Heart right ventricle (tissue), 16 donors: Measurements from ENCODE around the gene STX7. TPM values are rescaled to one million over a fixed set of nuclear protein-coding genes. Genes with fewer than 3 reads are reported as not detected.

Experiments used
- ATAC-seq, 8 donors: fragments of 200-7000 bp; cut with Tn5 transposase; one replicate each; pipeline ENCODE4 v1.9.1; 2020; ENCODE audit warnings: mild to moderate bottlenecking in 8 of 8, moderate library complexity in 8 of 8, moderate number of reproducible peaks in 1 of 8
- DNase-seq, 2 donors: peaks; one replicate each; pipeline ENCODE4 v3.0.0-alpha.2; 2020
- H3K27ac ChIP-seq, 10 donors: fragments of 200-600 bp; sonication (generic) in 2 of 10; one replicate each; pipeline versions ENCODE4 v1.5.0 to v1.8.0; 2020 to 2022; ENCODE audit warnings: mild to moderate bottlenecking in 3 of 10
- H3K27me3 ChIP-seq, 7 donors: fragments of 200-600 bp; one replicate each; pipeline ENCODE4 v1.8.0; 2021 to 2022; ENCODE audit warnings: mild to moderate bottlenecking in 2 of 7
- H3K36me3 ChIP-seq, 9 donors: fragments of 200-600 bp; sonication (generic) in 1 of 9; one replicate each; pipeline versions ENCODE4 v1.5.0 to v1.8.0; 2020 to 2022; ENCODE audit warnings: mild to moderate bottlenecking in 2 of 9
- H3K4me1 ChIP-seq, 9 donors: fragments of 200-600 bp; sonication (generic) in 1 of 9; one replicate each; pipeline versions ENCODE4 v1.5.0 to v1.8.0; 2020 to 2022; ENCODE audit warnings: mild to moderate bottlenecking in 4 of 9
- H3K4me3 ChIP-seq, 10 donors: fragments of 200-600 bp; sonication (generic) in 2 of 10; one replicate each; pipeline versions ENCODE4 v1.5.0 to v1.8.0; 2020 to 2022; ENCODE audit warnings: mild to moderate bottlenecking in 7 of 10, moderate library complexity in 2 of 10
- H3K9me3 ChIP-seq, 11 donors: fragments of 200-600 bp in 10 of 11; sonication (generic) in 2 of 11; one replicate each; pipeline versions ENCODE4 v1.5.0 to v1.8.0; 2013 to 2022; ENCODE audit warnings: mild to moderate bottlenecking in 2 of 11, control low read depth in 1 of 11, moderate library complexity in 1 of 11
- CTCF ChIP-seq, 9 donors: fragments of 200-600 bp; sonication (generic) in 2 of 9; IDR thresholded peaks; one replicate each; pipeline versions ENCODE4 v1.5.0 to v1.8.0; 2021 to 2022; ENCODE audit warnings: antibody characterized with exemption in 9 of 9, mild to moderate bottlenecking in 5 of 9, moderate library complexity in 1 of 9
- WGBS, 2 donors: extraction: QIAGEN DNeasy Blood & Tissue Kit; methylation state at CpG; one replicate each; pipeline ENCODE4 v1.1.7; 2013; ENCODE audit warnings: inconsistent platforms in 1 of 2; 5-methylcytosine and 5-hydroxymethylcytosine counted together
- intact Hi-C, 10 donors: fragments of 100-400 bp; cut with DNase I; formaldehyde crosslinking; loops; one replicate each; pipeline versions ENCODE4 v1.11.1 to v1.14.2; 2022
- polyA plus RNA-seq, 2 donors: library from polyadenylated mRNA; stranded (reverse); fragments of 200-250 nt; gene quantifications; one replicate each; pipeline ENCODE4 v1.2.3, GENCODE V29; 2013
- total RNA-seq, 10 donors: library from RNA; stranded (reverse); fragmentation: NEBNext Ultra II Directional in 3 of 10; extraction: Animal tissue kit (Norgen Biotek cat#: 25700) in 3 of 10; gene quantifications; one replicate each; pipeline versions ENCODE4 v1.2.1 to v1.2.4, GENCODE V29; 2021 to 2023
- donor health status: Arrhythmogenic right ventricular cardiomyopathy.
- donor health status: ischemic (EF 13 %, LVEDD 7.1; RV severe dilation, severe dysfunction).
- donor health status: healthy with polysubstance abuse.
- donor health status: DM: no; HTN: yes; CAD: no.
- donor health status: DM: no; HTN: no; CAD: no.
- donor health status: ischemic (EF 25% LVEDD 6.9; RV normal size, moderate dysfunction).
- donor health status: ischemic (EF 25% LVEDD 5.7; RV mildly dilated, moderate dysfunction).
- donor health status: healthy.
- donor health status: DM: yes; HTN: yes; CAD: no.
- donor health status: Ischemic cardiomyopathy.
- donor health status: ischemic (EF 35%, LVEDD 5.7; RV mildly dilated, moderate dysfunction).
- donor health status: nonischemic (EF 11% LVEDD 7.7; RV severe dilation, severe dysfunction).
- donor health status: DM: yes; HTN: yes; CAD: no.
- donor health status: PGD.
- donor health status: ischemic (EF 29% LVEDD 5.4; RV normal size, mild dysfunction).
- donor health status: nonischemic (EF 23%, LVEDD 6.1; RV moderate dilation, normal function).

STX7 gene
- total and polyA plus RNA-seq, 12 donors: 6.4 to 71.4 (median 59.3) TPM

GRCh38 chr6:132498638-132499037 lies 14.3 kb downstream of the STX7 start:
- WGBS, 2 donors: 84 to 85% methylated on average over 3 of the region's 3 CpGs
- intact Hi-C loops: no loop called here

GRCh38 chr6:132496519-132497180 lies 16.3 kb downstream of the STX7 start:
- peaks cover 0 to 60% (median 25%) of the 10 kb centered on the region in 9 donors for H3K36me3 ChIP-seq
- peaks cover 0 to 59% (median 27%) of the 10 kb centered on the region in 9 donors for H3K4me1 ChIP-seq
- intact Hi-C loops: no loop called here
- no peaks in the 10 kb centered on the region for H3K27me3 ChIP-seq
- no peak for TF ChIP-seq CTCF (IDR thresholded peaks at IDR 0.05)
- H3K27ac ChIP-seq: no peak overlapping the region
- ATAC-seq (no peak), DNase-seq (no peak)
- no peak overlapping the region for H3K4me3 ChIP-seq
- no peaks in the 10 kb centered on the region for H3K9me3 ChIP-seq
- 38 to 52% methylated on average over 4 of the region's 4 CpGs for WGBS, 2 donors

More at GRCh38 chr6:132498638-132499037, 14.3 kb downstream of the STX7 start:
- Histone ChIP-seq H3K4me3 (no peak overlapping the region), H3K4me1 (peaks cover 0 to 48% (median 23%) of the 10 kb centered on the region in 9 donors), H3K27ac (no peak overlapping the region), H3K27me3 (no peaks in the 10 kb centered on the region), H3K9me3 (no peaks in the 10 kb centered on the region), H3K36me3 (peaks cover 0 to 79% (median 41%) of the 10 kb centered on the region in 9 donors)
- TF ChIP-seq CTCF (IDR thresholded peaks at IDR 0.05): no peak
- DNase-seq (no peak), ATAC-seq (no peak)

GRCh38 chr6:132495604-132496079 lies 17.3 kb downstream of the STX7 start:
- DNase-seq: no peak
- TF ChIP-seq CTCF (IDR thresholded peaks at IDR 0.05): no peak
- H3K36me3 ChIP-seq: peaks cover 0 to 50% (median 15%) of the 10 kb centered on the region in 9 donors
- H3K9me3 ChIP-seq: no peaks in the 10 kb centered on the region
- no peaks in the 10 kb centered on the region for H3K27me3 ChIP-seq
- peaks cover 0 to 69% (median 31%) of the 10 kb centered on the region in 9 donors for H3K4me1 ChIP-seq
- intact Hi-C loops: no loop called here
- WGBS, 2 donors: 74 to 82% methylated on average over 2 of the region's 2 CpGs
- no peak overlapping the region for H3K27ac ChIP-seq
- no peak for ATAC-seq
- no peak overlapping the region for H3K4me3 ChIP-seq

DNA sequence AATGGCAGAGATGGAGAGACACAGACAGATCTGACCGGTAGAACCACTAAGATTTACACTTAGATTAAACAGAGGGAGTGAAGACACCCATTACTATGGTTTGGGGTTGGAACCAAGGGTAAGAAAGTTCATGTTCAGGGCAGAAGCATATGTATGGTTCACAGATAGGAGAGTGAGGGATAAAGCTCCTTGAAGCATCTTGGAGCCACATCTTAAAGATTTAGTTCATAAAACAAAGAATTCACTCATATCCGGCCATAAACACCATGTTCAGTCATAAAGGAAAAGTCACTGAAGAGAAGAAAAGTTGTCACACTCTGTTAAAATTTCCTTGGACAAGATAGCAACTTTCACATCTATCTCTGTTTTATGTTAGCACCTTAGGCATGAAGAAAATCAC lies 18.0 kb downstream of the STX7 start:
- Histone ChIP-seq H3K27ac (no peak overlapping the region), H3K36me3 (peaks cover 0 to 43% (median 13%) of the 10 kb centered on the region in 9 donors), H3K9me3 (no peaks in the 10 kb centered on the region), H3K27me3 (no peaks in the 10 kb centered on the region), H3K4me1 (peaks cover 3 to 73% (median 36%) of the 10 kb centered on the region in 9 donors), H3K4me3 (no peak overlapping the region)
- intact Hi-C loops: no loop called here
- DNase-seq: no peak
- WGBS, 2 donors: 92% methylated on average over 2 of the region's 2 CpGs
- no peak for ATAC-seq
- TF ChIP-seq CTCF (IDR thresholded peaks at IDR 0.05): no peak
